ENCODE results near the gene FLT1.

Gene FLT1

GRCh38 chr13:28489524-28489931 is 5.4 kb downstream of the FLT1 start:
- DNase-seq (no peak), ATAC-seq (replicated peaks) (no peak)
- Mint-ChIP-seq H3K9me3 (no peaks in the 10 kb centered on the region), H3K4me3 (no peak overlapping the region), H3K27ac (no peak overlapping the region), H3K27me3 (peaks cover 46 to 71% of the 10 kb centered on the region in 2 donors), H3K36me3 (ENCODE audit: insufficient read depth) (no peaks in the 10 kb centered on the region), H3K4me1 (ENCODE audit: low read depth in 2 of 2) (no peaks in the 10 kb centered on the region)

GRCh38 chr13:28488376-28489005 is 6.4 kb downstream of the FLT1 start:
- Mint-ChIP-seq H3K27me3 (peaks cover 49 to 74% of the 10 kb centered on the region in 2 donors), H3K4me1 (ENCODE audit: low read depth in 2 of 2) (no peaks in the 10 kb centered on the region), H3K36me3 (ENCODE audit: insufficient read depth) (no peaks in the 10 kb centered on the region), H3K4me3 (no peak overlapping the region), H3K27ac (no peak overlapping the region), H3K9me3 (no peaks in the 10 kb centered on the region)
- no peak for DNase-seq
- ATAC-seq (replicated peaks), result no peak

GRCh38 chr13:28485996-28486543 is 8.9 kb downstream of the FLT1 start:
- Mint-ChIP-seq H3K4me1 (ENCODE audit: low read depth in 2 of 2) (no peaks in the 10 kb centered on the region), H3K4me3 (no peak overlapping the region), H3K27me3 (peaks cover 46 to 79% of the 10 kb centered on the region in 2 donors), H3K36me3 (ENCODE audit: insufficient read depth) (no peaks in the 10 kb centered on the region), H3K27ac (no peak overlapping the region), H3K9me3 (no peaks in the 10 kb centered on the region)
- ATAC-seq (replicated peaks) (no peak), DNase-seq (no peak)

- Mint-ChIP-seq H3K27me3 (peaks cover 40 to 79% of the 10 kb centered on the region in 2 donors), H3K36me3 (ENCODE audit: insufficient read depth) (no peaks in the 10 kb centered on the region), H3K4me1 (ENCODE audit: low read depth in 2 of 2) (no peaks in the 10 kb centered on the region), H3K9me3 (no peaks in the 10 kb centered on the region), H3K4me3 (no peak overlapping the region), H3K27ac (no peak overlapping the region)
- no peak for DNase-seq
- no peak for ATAC-seq (replicated peaks)
Measured at GRCh38 chr13:28485551-28485950, 9.4 kb downstream of the FLT1 start.

- Mint-ChIP-seq H3K27ac (no peak overlapping the region), H3K4me3 (no peak overlapping the region), H3K36me3 (ENCODE audit: insufficient read depth) (no peaks in the 10 kb centered on the region), H3K4me1 (ENCODE audit: low read depth in 2 of 2) (no peaks in the 10 kb centered on the region), H3K9me3 (no peaks in the 10 kb centered on the region), H3K27me3 (peaks cover 38 to 77% of the 10 kb centered on the region in 2 donors)
- DNase-seq (no peak), ATAC-seq (replicated peaks) (no peak)
Measured at GRCh38 chr13:28485097-28485496, 9.8 kb downstream of the FLT1 start.

- ATAC-seq (replicated peaks), result no peak
- Mint-ChIP-seq H3K27me3 (peaks cover 40 to 60% of the 10 kb centered on the region in 2 donors), H3K27ac (no peak overlapping the region), H3K4me3 (no peak overlapping the region), H3K9me3 (no peaks in the 10 kb centered on the region), H3K36me3 (ENCODE audit: insufficient read depth) (no peaks in the 10 kb centered on the region), H3K4me1 (ENCODE audit: low read depth in 2 of 2) (no peaks in the 10 kb centered on the region)
- no peak for DNase-seq
Measured at GRCh38 chr13:28483313-28483931, 11.5 kb downstream of the FLT1 start.

- H3K4me1 Mint-ChIP-seq (ENCODE audit: low read depth in 2 of 2), result no peaks in the 10 kb centered on the region
- H3K27me3 Mint-ChIP-seq, result peaks cover 35 to 39% of the 10 kb centered on the region in 2 donors
- DNase-seq (no peak), ATAC-seq (replicated peaks) (no peak)
- H3K9me3 Mint-ChIP-seq, result no peaks in the 10 kb centered on the region
- H3K4me3 Mint-ChIP-seq, result no peak overlapping the region
- H3K27ac Mint-ChIP-seq, result no peak overlapping the region
- H3K36me3 Mint-ChIP-seq (ENCODE audit: insufficient read depth), result no peaks in the 10 kb centered on the region
Measured at GRCh38 chr13:28479005-28479404, 15.9 kb downstream of the FLT1 start.

GRCh38 chr13:28478127-28478526 is 16.8 kb downstream of the FLT1 start:
- Mint-ChIP-seq H3K27ac (no peak overlapping the region), H3K27me3 (peaks cover 27 to 37% of the 10 kb centered on the region in 2 donors), H3K4me1 (ENCODE audit: low read depth in 2 of 2) (no peaks in the 10 kb centered on the region), H3K4me3 (no peak overlapping the region), H3K9me3 (no peaks in the 10 kb centered on the region), H3K36me3 (ENCODE audit: insufficient read depth) (no peaks in the 10 kb centered on the region)
- no peak for DNase-seq
- ATAC-seq (replicated peaks), result no peak

GRCh38 chr13:28477709-28477973 is 17.3 kb downstream of the FLT1 start:
- Mint-ChIP-seq H3K27ac (no peak overlapping the region), H3K4me1 (ENCODE audit: low read depth in 2 of 2) (no peaks in the 10 kb centered on the region), H3K4me3 (no peak overlapping the region), H3K9me3 (no peaks in the 10 kb centered on the region), H3K27me3 (peaks cover 27 to 37% of the 10 kb centered on the region in 2 donors), H3K36me3 (ENCODE audit: insufficient read depth) (no peaks in the 10 kb centered on the region)
- DNase-seq, result no peak
- ATAC-seq (replicated peaks), result no peak

- DNase-seq (no peak), ATAC-seq (replicated peaks) (no peak)
- H3K9me3 Mint-ChIP-seq, result no peaks in the 10 kb centered on the region
- no peaks in the 10 kb centered on the region for H3K36me3 Mint-ChIP-seq (ENCODE audit: insufficient read depth)
- H3K4me1 Mint-ChIP-seq (ENCODE audit: low read depth in 2 of 2), result no peaks in the 10 kb centered on the region
- H3K27ac Mint-ChIP-seq, result no peak overlapping the region
- peaks cover 27 to 40% of the 10 kb centered on the region in 2 donors for H3K27me3 Mint-ChIP-seq
- H3K4me3 Mint-ChIP-seq, result no peak overlapping the region
Measured at GRCh38 chr13:28476919-28477708, 17.8 kb downstream of the FLT1 start.

GRCh38 chr13:28475916-28476725 is 18.8 kb downstream of the FLT1 start:
- H3K27me3 Mint-ChIP-seq, result peaks cover 26 to 44% of the 10 kb centered on the region in 2 donors
- H3K4me3 Mint-ChIP-seq, result no peak overlapping the region
- ATAC-seq (replicated peaks), result no peak
- H3K4me1 Mint-ChIP-seq (ENCODE audit: low read depth in 2 of 2), result no peaks in the 10 kb centered on the region
- no peaks in the 10 kb centered on the region for H3K9me3 Mint-ChIP-seq
- no peak for DNase-seq
- H3K36me3 Mint-ChIP-seq (ENCODE audit: insufficient read depth), result no peaks in the 10 kb centered on the region
- H3K27ac Mint-ChIP-seq, result no peak overlapping the region

- no peak overlapping the region for H3K4me3 Mint-ChIP-seq
- no peaks in the 10 kb centered on the region for H3K36me3 Mint-ChIP-seq (ENCODE audit: insufficient read depth)
- no peak for DNase-seq
- H3K4me1 Mint-ChIP-seq (ENCODE audit: low read depth in 2 of 2), result no peaks in the 10 kb centered on the region
- ATAC-seq (replicated peaks), result no peak
- H3K9me3 Mint-ChIP-seq, result no peaks in the 10 kb centered on the region
- no peak overlapping the region for H3K27ac Mint-ChIP-seq
- peaks cover 18 to 38% of the 10 kb centered on the region in 2 donors for H3K27me3 Mint-ChIP-seq
Measured at GRCh38 chr13:28474491-28475134, 20.3 kb downstream of the FLT1 start.

GRCh38 chr13:28473044-28473443 is 21.9 kb downstream of the FLT1 start:
- no peaks in the 10 kb centered on the region for H3K9me3 Mint-ChIP-seq
- H3K4me3 Mint-ChIP-seq, result no peak overlapping the region
- no peak for ATAC-seq (replicated peaks)

More at GRCh38 chr13:28473044-28473443, 21.9 kb downstream of the FLT1 start:
- H3K36me3 Mint-ChIP-seq (ENCODE audit: insufficient read depth), result no peaks in the 10 kb centered on the region
- DNase-seq, result no peak
- H3K27ac Mint-ChIP-seq, result no peak overlapping the region
- no peaks in the 10 kb centered on the region for H3K4me1 Mint-ChIP-seq (ENCODE audit: low read depth in 2 of 2)
- H3K27me3 Mint-ChIP-seq, result peaks cover 18 to 36% of the 10 kb centered on the region in 2 donors
